ENCODE data around the gene TNFAIP1. TPM values are rescaled to one million over a fixed set of nuclear protein-coding genes. Genes with fewer than 3 reads are reported as not detected.

The TNFAIP1 gene
- total RNA-seq, 1 experiment from 2014 or later: 21.3 TPM

DNA sequence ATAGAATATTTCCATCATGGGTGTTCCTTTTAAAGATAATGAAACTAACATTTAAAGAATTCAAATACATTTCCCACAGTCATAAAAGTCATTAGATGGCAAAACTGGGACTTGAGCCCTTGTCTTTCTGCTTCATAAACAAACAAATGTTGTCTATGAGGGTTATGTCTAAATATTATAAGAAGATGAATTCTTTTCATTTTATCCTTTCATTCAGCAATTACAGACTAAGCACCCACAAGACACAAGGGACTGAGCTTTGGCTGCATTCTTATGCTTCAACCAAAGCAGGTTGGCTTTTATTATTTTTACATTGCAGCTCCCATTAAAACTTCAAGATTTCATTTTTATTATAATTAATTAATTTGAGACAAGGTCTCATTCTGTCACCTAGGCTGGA, 50.8 kb downstream of the TNFAIP1 start:
- POLR2A ChIA-PET: no interaction called here
- H3K9me3 Mint-ChIP-seq: no peaks in the 10 kb centered on the region
- TF ChIP-seq OVOL2 (CRISPR knock-in tag; IDR thresholded peaks at IDR 0.05; ENCODE audit: borderline replicate concordance): no peak
- TF ChIP-seq PRRX2 (CRISPR knock-in tag; IDR thresholded peaks at IDR 0.05): no peak
- no peak for TF ChIP-seq ZNF532 (CRISPR knock-in tag; IDR thresholded peaks at IDR 0.05; ENCODE audit: borderline replicate concordance)
- TF ChIP-seq, protein P1, sequence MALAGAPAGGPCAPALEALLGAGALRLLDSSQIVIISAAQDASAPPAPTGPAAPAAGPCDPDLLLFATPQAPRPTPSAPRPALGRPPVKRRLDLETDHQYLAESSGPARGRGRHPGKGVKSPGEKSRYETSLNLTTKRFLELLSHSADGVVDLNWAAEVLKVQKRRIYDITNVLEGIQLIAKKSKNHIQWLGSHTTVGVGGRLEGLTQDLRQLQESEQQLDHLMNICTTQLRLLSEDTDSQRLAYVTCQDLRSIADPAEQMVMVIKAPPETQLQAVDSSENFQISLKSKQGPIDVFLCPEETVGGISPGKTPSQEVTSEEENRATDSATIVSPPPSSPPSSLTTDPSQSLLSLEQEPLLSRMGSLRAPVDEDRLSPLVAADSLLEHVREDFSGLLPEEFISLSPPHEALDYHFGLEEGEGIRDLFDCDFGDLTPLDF (CRISPR knock-in tag; IDR thresholded peaks at IDR 0.05): no peak
- no peak for TF ChIP-seq ZNF232 (CRISPR knock-in tag; IDR thresholded peaks at IDR 0.05)
- no peak overlapping the region for H3K27ac Mint-ChIP-seq
- peaks cover 10% of the 10 kb centered on the region for H3K36me3 Mint-ChIP-seq
- peaks cover 66% of the 10 kb centered on the region for H3K27me3 Mint-ChIP-seq (ENCODE audit: low read depth)
- CTCF ChIA-PET: interaction anchor here (1.4 to 6.9 kb wide), 3 partner anchors 19 to 40 kb away, joined by 3 to 63 read pairs (median 4); no protein-coding TSS in a partner anchor
- H3K4me1 Mint-ChIP-seq: peaks cover 11% of the 10 kb centered on the region
- DNase-seq (ENCODE audit: low spot score) (no peak), ATAC-seq (no peak)
- H3K4me3 Mint-ChIP-seq: no peak overlapping the region

DNA sequence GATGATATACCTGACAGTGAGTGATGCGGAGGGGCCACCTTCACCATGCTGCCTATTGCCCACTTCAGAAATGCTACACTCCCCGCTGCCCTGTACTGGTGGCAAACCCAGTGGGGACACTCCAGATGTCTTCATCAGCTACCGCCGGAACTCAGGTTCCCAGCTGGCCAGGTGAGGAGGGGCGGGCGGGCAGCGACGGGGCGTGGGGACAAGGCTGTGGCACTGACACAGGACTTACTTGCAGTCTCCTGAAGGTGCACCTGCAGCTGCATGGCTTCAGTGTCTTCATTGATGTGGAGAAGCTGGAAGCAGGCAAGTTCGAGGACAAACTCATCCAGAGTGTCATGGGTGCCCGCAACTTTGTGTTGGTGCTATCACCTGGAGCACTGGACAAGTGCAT, 52.5 kb downstream of the TNFAIP1 start:
- TF ChIP-seq, protein P2, sequence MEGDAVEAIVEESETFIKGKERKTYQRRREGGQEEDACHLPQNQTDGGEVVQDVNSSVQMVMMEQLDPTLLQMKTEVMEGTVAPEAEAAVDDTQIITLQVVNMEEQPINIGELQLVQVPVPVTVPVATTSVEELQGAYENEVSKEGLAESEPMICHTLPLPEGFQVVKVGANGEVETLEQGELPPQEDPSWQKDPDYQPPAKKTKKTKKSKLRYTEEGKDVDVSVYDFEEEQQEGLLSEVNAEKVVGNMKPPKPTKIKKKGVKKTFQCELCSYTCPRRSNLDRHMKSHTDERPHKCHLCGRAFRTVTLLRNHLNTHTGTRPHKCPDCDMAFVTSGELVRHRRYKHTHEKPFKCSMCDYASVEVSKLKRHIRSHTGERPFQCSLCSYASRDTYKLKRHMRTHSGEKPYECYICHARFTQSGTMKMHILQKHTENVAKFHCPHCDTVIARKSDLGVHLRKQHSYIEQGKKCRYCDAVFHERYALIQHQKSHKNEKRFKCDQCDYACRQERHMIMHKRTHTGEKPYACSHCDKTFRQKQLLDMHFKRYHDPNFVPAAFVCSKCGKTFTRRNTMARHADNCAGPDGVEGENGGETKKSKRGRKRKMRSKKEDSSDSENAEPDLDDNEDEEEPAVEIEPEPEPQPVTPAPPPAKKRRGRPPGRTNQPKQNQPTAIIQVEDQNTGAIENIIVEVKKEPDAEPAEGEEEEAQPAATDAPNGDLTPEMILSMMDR (IDR thresholded peaks at IDR 0.05): no peak
- no peak for TF ChIP-seq ZNF416 (CRISPR knock-in tag; IDR thresholded peaks at IDR 0.05)
- TF ChIP-seq NFATC4 (CRISPR knock-in tag; IDR thresholded peaks at IDR 0.05): no peak
- TF ChIP-seq SMAD3 (CRISPR knock-in tag; IDR thresholded peaks at IDR 0.05; ENCODE audit: borderline replicate concordance): no peak
- TF ChIP-seq OVOL2 (CRISPR knock-in tag; IDR thresholded peaks at IDR 0.05; ENCODE audit: borderline replicate concordance): no peak
- TF ChIP-seq ZNF423 (CRISPR knock-in tag; IDR thresholded peaks at IDR 0.05): no peak
- TF ChIP-seq NR2C2 (CRISPR knock-in tag; IDR thresholded peaks at IDR 0.05): no peak
- TF ChIP-seq PRDM15 (CRISPR knock-in tag; IDR thresholded peaks at IDR 0.05): no peak
- no peak for TF ChIP-seq NR3C1 (CRISPR knock-in tag; conservative IDR thresholded peaks at IDR 0.05; ENCODE audit: low read depth)
- no peak for TF ChIP-seq EMX1 (CRISPR knock-in tag; IDR thresholded peaks at IDR 0.05)
- TF ChIP-seq GRHL2 (CRISPR knock-in tag; IDR thresholded peaks at IDR 0.05; ENCODE audit: insufficient replicate concordance, severe bottlenecking): no peak
- no peak for TF ChIP-seq TEAD1 (CRISPR knock-in tag; IDR thresholded peaks at IDR 0.05)
- TF ChIP-seq FOXJ3 (CRISPR knock-in tag; IDR thresholded peaks at IDR 0.05; ENCODE audit: borderline replicate concordance): no peak
- TF ChIP-seq RORB (CRISPR knock-in tag; IDR thresholded peaks at IDR 0.05): no peak
- TF ChIP-seq MLX (CRISPR knock-in tag; IDR thresholded peaks at IDR 0.05): no peak
- no peak for TF ChIP-seq JUN (CRISPR knock-in tag; IDR thresholded peaks at IDR 0.05)
- no peak for TF ChIP-seq FOXK1 (CRISPR knock-in tag; IDR thresholded peaks at IDR 0.05)
- no peak for TF ChIP-seq ZNF219 (CRISPR knock-in tag; IDR thresholded peaks at IDR 0.05; ENCODE audit: borderline replicate concordance)
- POLR2A ChIA-PET: no interaction called here
- Mint-ChIP-seq H3K4me1 (peaks cover 14% of the 10 kb centered on the region), H3K36me3 (peaks cover 12% of the 10 kb centered on the region), H3K4me3 (no peak overlapping the region), H3K27me3 (ENCODE audit: low read depth) (peaks cover 51% of the 10 kb centered on the region), H3K27ac (no peak overlapping the region), H3K9me3 (no peaks in the 10 kb centered on the region)
- DNase-seq (ENCODE audit: low spot score) (no peak), ATAC-seq (no peak)
- CTCF ChIA-PET: interaction anchor here (1.9 to 2.2 kb wide), 2 partner anchors 19 to 28 kb away, joined by 4 to 9 read pairs; no protein-coding TSS in a partner anchor

All from WTC11 (cell line).